PC-3 (cell line): Measurements from ENCODE around the gene ORC5. TPM values are rescaled to one million over a fixed set of nuclear protein-coding genes. Genes with fewer than 3 reads are reported as not detected.

Experiments used
- ATAC-seq: fragments of 200-7000 bp; cut with Tn5 transposase; 2 replicates; pipeline ENCODE4 v1.9.1; 2020; ENCODE audit warnings: mild to moderate bottlenecking, moderate library complexity
- Bru-seq: library from RNA; stranded (reverse); fragments of 400-500 nt; gene quantifications from one replicate; lab custom pipeline; 2021; lab: Mats Ljungman, UMichigan
- BruChase-seq, 2 experiments: library from RNA; stranded (reverse); fragments of 400-500 nt; gene quantifications; one replicate each; lab custom pipeline; 2021; lab: Mats Ljungman, UMichigan
- BruUV-seq: library from RNA; stranded (reverse); fragments of 400-500 nt; replicated peaks from 2 replicates; lab custom pipeline; 2021; lab: Mats Ljungman, UMichigan
- CTCF ChIA-PET: fragments of 300-600 bp; sonication (Branson Sonifier 250); formaldehyde crosslinking; loops from one replicate; lab custom pipeline; 2022; ENCODE audit warnings: antibody characterized with exemption; lab: Charles Lee
- POLR2A ChIA-PET: fragments of 300-600 bp; sonication (Branson Sonifier 250); formaldehyde crosslinking; loops from one replicate; lab custom pipeline; 2022; ENCODE audit warnings: antibody characterized with exemption; ENCODE audit not compliant: unreplicated experiment; lab: Charles Lee
- DNase-seq: peaks from one replicate; pipeline ENCODE4 v3.0.0-alpha.2; 2015
- H2AFZ ChIP-seq: fragments of 300-600 bp; sonication (generic); 2 replicates; pipeline ENCODE4 v1.6.0; 2016; ENCODE audit warnings: antibody characterized with exemption, low read length
- H3F3A ChIP-seq: fragments of 300-600 bp; sonication (generic); one replicate; pipeline ENCODE4 v1.6.0; 2017; ENCODE audit warnings: antibody characterized with exemption, low read length, control low read depth, mild to moderate bottlenecking; ENCODE audit not compliant: unreplicated experiment
- H3K27ac ChIP-seq: fragments of 300-600 bp; sonication (generic); 2 replicates; pipeline ENCODE4 v1.5.1; 2016; ENCODE audit warnings: mild to moderate bottlenecking, low read length
- H3K27me3 ChIP-seq: fragments of 300-600 bp; sonication (generic); 2 replicates; pipeline ENCODE4 v1.6.1; 2016; ENCODE audit warnings: low read length, mixed read lengths
- H3K36me3 ChIP-seq: fragments of 300-600 bp; sonication (generic); 2 replicates; pipeline ENCODE4 v1.6.1; 2016; ENCODE audit warnings: low read depth, mixed run types, low read length, mixed read lengths
- H3K4me1 ChIP-seq: fragments of 300-600 bp; sonication (generic); 2 replicates; pipeline ENCODE4 v1.5.1; 2016; ENCODE audit warnings: low read length; ENCODE audit not compliant: insufficient read depth
- H3K4me2 ChIP-seq: fragments of 300-600 bp; sonication (generic); 2 replicates; pipeline ENCODE4 v1.6.0; 2016; ENCODE audit warnings: low read length
- H3K4me3 ChIP-seq: fragments of 300-600 bp; sonication (generic); 2 replicates; pipeline ENCODE4 v1.5.1; 2016; ENCODE audit warnings: mild to moderate bottlenecking, low read length, mixed read lengths
- H3K79me2 ChIP-seq: fragments of 300-600 bp; sonication (generic); 2 replicates; pipeline ENCODE4 v1.6.1; 2017; ENCODE audit warnings: low read length, mixed read lengths
- H3K9ac ChIP-seq: fragments of 300-600 bp; sonication (generic); 2 replicates; pipeline ENCODE4 v1.6.0; 2016; ENCODE audit warnings: mild to moderate bottlenecking, low read length
- H3K9me2 ChIP-seq: fragments of 300-600 bp; sonication (generic); replicated peaks from 2 replicates; pipeline ENCODE4 v1.6.1; 2016; ENCODE audit warnings: mixed run types, low read length, mixed read lengths
- H3K9me3 ChIP-seq: fragments of 300-600 bp; sonication (generic); 2 replicates; pipeline ENCODE4 v1.6.1; 2016; ENCODE audit warnings: low read length, mixed read lengths
- H4K20me1 ChIP-seq: fragments of 300-600 bp; sonication (generic); 2 replicates; pipeline ENCODE4 v1.6.1; 2016; ENCODE audit warnings: low read length, mixed read lengths
- EZH2 ChIP-seq: fragments of 300-600 bp; sonication (generic); IDR thresholded peaks from one replicate; pipeline ENCODE4 v1.6.1; 2017; ENCODE audit warnings: antibody characterized with exemption, mild to moderate bottlenecking, low read length; ENCODE audit not compliant: unreplicated experiment
- EZH2phosphoT487 ChIP-seq: fragments of 300-600 bp; sonication (generic); IDR thresholded peaks from 2 replicates; pipeline ENCODE4 v1.6.1; 2018; ENCODE audit warnings: mild to moderate bottlenecking, antibody characterized with exemption, low read length, borderline replicate concordance
- intact Hi-C: fragments of 100-400 bp; cut with micrococcal nuclease; formaldehyde crosslinking; loops from 2 replicates; pipeline ENCODE4 v1.9.0; 2023
- long read RNA-seq: library from polyadenylated mRNA; unstranded; transcript quantifications from one replicate; pipeline ENCODE4 v2.0.0, GENCODE V29; 2021; ENCODE audit not compliant: unreplicated experiment
- total RNA-seq: library from RNA; depleted of rRNA; stranded (reverse); fragments of >200 nt; gene quantifications from 2 replicates; pipeline ENCODE4 v1.2.3, GENCODE V29; 2014; rRNA removed
- TF ChIP-seq, protein P1 (sequence below): fragments of 300-600 bp; sonication (generic); conservative IDR thresholded peaks from 2 replicates; pipeline ENCODE4 v1.5.1; 2017; ENCODE audit warnings: antibody characterized with exemption, low read depth, mild to moderate bottlenecking, low read length

The ORC5 gene
- total RNA-seq, result 21.7 and 34.5 TPM in 2 replicates
- Bru-seq, nascent RNA, result percentile 84 among the genes with signal in this experiment
- BruChase-seq, experiment 1, labeled RNA remaining after a 6-hour chase, result percentile 70 among the genes with signal in this experiment
- BruChase-seq, experiment 2, labeled RNA remaining after a 2-hour chase, result percentile 74 among the genes with signal in this experiment
- long read RNA-seq, transcript ORC5-207 (7 exons, 1,214 nt), result minor isoform, 6 of 98 reads
- long read RNA-seq, transcript ORC5-201 (14 exons, 1,958 nt), result major isoform, 61 of 98 reads
- long read RNA-seq, partial matches to known transcripts, result 11 of 98 reads
- long read RNA-seq, other reads (novel, unspliced or antisense), result 19 of 98 reads

DNA sequence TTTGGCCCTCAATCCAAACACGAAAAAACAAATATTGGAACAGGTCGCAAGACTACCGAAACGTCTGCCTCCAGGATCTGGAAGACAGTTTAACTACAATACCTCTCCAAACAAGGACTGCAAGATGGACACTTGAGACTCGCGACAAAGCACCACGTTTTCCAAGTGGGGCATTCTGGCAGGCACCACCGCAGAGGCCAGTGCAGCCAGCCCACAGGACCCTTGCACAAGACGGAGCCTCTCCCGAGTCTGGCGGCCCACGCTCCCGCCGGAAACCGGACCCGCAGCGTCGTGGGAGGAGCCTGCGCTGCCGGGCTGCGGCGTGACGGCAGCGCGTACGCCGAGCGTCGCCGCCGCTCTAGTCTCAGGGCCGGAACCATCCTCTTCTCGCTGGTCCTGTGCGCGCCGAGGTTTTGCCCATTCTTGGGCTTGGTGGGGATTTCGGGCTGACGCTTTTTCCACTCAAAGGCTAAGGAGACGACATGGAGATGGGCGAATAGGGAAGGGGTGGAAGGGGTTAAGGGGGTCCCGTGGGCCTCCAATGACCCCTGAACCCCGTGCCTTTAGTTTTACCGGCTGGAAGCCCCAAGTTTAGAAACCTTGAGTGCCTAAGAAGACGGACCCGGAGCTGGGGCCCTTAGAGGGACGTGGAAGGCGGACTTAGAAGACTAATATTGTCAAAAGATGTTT lies at the start of gene ORC5:
Gene ORC5 (minus strand): TSS at position 283 of the 690 bp plus-strand sequence. CDS start 109 bp downstream, at position 174.
- no peaks in the 10 kb centered on the region for H3K27me3 ChIP-seq
- H3K9me3 ChIP-seq, result no peaks in the 10 kb centered on the region
- H3K4me3 ChIP-seq, result peak within 1 kb of the TSS; percentile 99
- peak; percentile 81 for DNase-seq
- peak within 1 kb of the TSS; percentile 91 for H2AFZ ChIP-seq
- peak within 1 kb of the TSS; percentile 96 for H3K4me2 ChIP-seq
- no peaks in the 10 kb centered on the region for H3F3A ChIP-seq
- BruUV-seq, result no TSS peak
- CTCF ChIA-PET, result no interaction called here
- peaks cover 39% of the 10 kb centered on the region for H3K79me2 ChIP-seq
- H4K20me1 ChIP-seq, result peaks cover 8% of the 10 kb centered on the region; the same call in 1 of the 2 replicates
- peaks cover 14% of the 10 kb centered on the region for H3K4me1 ChIP-seq
- TF ChIP-seq, protein P1, sequence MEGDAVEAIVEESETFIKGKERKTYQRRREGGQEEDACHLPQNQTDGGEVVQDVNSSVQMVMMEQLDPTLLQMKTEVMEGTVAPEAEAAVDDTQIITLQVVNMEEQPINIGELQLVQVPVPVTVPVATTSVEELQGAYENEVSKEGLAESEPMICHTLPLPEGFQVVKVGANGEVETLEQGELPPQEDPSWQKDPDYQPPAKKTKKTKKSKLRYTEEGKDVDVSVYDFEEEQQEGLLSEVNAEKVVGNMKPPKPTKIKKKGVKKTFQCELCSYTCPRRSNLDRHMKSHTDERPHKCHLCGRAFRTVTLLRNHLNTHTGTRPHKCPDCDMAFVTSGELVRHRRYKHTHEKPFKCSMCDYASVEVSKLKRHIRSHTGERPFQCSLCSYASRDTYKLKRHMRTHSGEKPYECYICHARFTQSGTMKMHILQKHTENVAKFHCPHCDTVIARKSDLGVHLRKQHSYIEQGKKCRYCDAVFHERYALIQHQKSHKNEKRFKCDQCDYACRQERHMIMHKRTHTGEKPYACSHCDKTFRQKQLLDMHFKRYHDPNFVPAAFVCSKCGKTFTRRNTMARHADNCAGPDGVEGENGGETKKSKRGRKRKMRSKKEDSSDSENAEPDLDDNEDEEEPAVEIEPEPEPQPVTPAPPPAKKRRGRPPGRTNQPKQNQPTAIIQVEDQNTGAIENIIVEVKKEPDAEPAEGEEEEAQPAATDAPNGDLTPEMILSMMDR, result no peak
- TF ChIP-seq EZH2, result no peak
- TF ChIP-seq EZH2phosphoT487, result no peak
- H3K36me3 ChIP-seq, result 0 out of 2 replicates have a peak, but pooled peaks cover 9% of the 10 kb centered on the region
- H3K27ac ChIP-seq, result peak within 1 kb of the TSS; percentile 19; the same call in 1 of the 2 replicates
- intact Hi-C loops, result no loop called here
- POLR2A ChIA-PET, result interaction anchor here (0.6 to 0.7 kb wide), 3 partner anchors 25 to 90 kb away, joined by 3 to 4 read pairs (median 4); no protein-coding TSS in a partner anchor
- H3K9ac ChIP-seq, result peak within 1 kb of the TSS; percentile 97
- no peaks in the 10 kb centered on the region for H3K9me2 ChIP-seq
- peak; percentile 98 for ATAC-seq

DNA sequence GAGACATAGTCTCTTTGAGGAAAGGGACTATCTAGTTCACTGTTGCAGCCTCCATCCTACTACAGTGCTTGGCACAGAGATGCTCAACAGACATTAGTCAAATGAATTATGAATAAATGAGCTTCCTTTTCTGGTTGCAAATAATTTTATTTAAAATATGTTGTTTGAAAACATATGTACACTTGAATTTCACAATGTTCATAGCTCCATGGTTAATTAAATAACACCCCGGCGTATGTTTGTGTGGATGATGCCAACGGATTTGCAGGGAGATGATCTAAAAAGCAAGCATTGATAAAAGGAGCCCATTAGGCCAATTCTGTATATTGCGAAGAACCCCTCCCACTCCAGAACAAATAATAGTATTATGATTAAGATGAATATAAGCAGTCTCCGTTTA lies 47.8 kb upstream of the ORC5 start:
- H3K36me3 ChIP-seq, result no peaks in the 10 kb centered on the region
- intact Hi-C loops, result loop anchor here (10.0 kb wide), 1 partner anchor 731 kb away; no protein-coding TSS in a partner anchor
- H3K9me3 ChIP-seq, result no peaks in the 10 kb centered on the region
- H3K9ac ChIP-seq, result no peak overlapping the region
- no peaks in the 10 kb centered on the region for H3K9me2 ChIP-seq
- ATAC-seq, result no peak
- ChIA-PET CTCF (no interaction called here), POLR2A (interaction anchor here (0.7 kb wide), 1 partner anchor 1847 kb away, joined by 4 read pairs; no protein-coding TSS in a partner anchor)
- TF ChIP-seq EZH2phosphoT487 (no peak), EZH2 (no peak)
- TF ChIP-seq, protein P1, result no peak
- no peaks in the 10 kb centered on the region for H3K4me1 ChIP-seq
- BruUV-seq, result no TSS peak
- no peaks in the 10 kb centered on the region for H3F3A ChIP-seq
- H3K27ac ChIP-seq, result no peak overlapping the region
- H4K20me1 ChIP-seq, result no peaks in the 10 kb centered on the region
- H3K4me3 ChIP-seq, result no peak overlapping the region
- peaks cover 34% of the 10 kb centered on the region for H3K27me3 ChIP-seq
- no peak overlapping the region for H3K4me2 ChIP-seq
- H2AFZ ChIP-seq, result no peak overlapping the region
- H3K79me2 ChIP-seq, result no peaks in the 10 kb centered on the region
- DNase-seq, result no peak
